ENCODE results near the gene GPANK1. TPM values are rescaled to one million over a fixed set of nuclear protein-coding genes. Genes with fewer than 3 reads are reported as not detected.
A peak's percentile ranks its signal among the peaks of the same experiment; 100 is the strongest.

GPANK1 gene
- total RNA-seq, 1 donor: 23.9 TPM

DNA sequence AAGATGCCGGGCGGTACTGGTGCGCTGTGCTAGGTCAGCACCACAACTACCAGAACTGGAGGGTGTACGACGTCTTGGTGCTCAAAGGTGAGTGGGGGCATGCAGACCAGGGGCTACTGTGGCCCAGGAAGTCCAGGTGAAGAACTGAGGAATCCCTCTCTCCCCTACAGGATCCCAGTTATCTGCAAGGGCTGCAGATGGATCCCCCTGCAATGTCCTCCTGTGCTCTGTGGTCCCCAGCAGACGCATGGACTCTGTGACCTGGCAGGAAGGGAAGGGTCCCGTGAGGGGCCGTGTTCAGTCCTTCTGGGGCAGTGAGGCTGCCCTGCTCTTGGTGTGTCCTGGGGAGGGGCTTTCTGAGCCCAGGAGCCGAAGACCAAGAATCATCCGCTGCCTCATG, 42.9 kb upstream of the GPANK1 start:
- Histone ChIP-seq H3K9me3 (ENCODE audit: low read depth, low read length) (no peaks in the 10 kb centered on the region), H3K36me3 (ENCODE audit: insufficient read depth, low read length) (no peaks in the 10 kb centered on the region)
- peak; percentile 60 for DNase-seq (ENCODE audit: insufficient read length, low spot score, missing footprints)

GRCh38 chr6:31706599-31706998, 41.8 kb upstream of the GPANK1 start, which contains the start of gene LY6G6F:
Gene LY6G6F, plus strand, starts transcription at chr6:31706866. Its CDS starts 41 bp downstream, at chr6:31706907.
- Histone ChIP-seq H3K4me1 (ENCODE audit: insufficient read depth, low read length) (peaks cover 8% of the 10 kb centered on the region), H4K20me1 (ENCODE audit: insufficient read depth, low read length) (peaks cover 4% of the 10 kb centered on the region), H3K27me3 (ENCODE audit: insufficient read depth, low read length) (no peaks in the 10 kb centered on the region), H2AFZ (ENCODE audit: low read length) (no peak within 1 kb of the TSS), H3K36me3 (ENCODE audit: insufficient read depth, low read length) (no peaks in the 10 kb centered on the region), H3K9me3 (ENCODE audit: low read depth, low read length) (no peaks in the 10 kb centered on the region), H3K4me2 (ENCODE audit: insufficient read depth, low read length) (no peak within 1 kb of the TSS), H3K4me3 (ENCODE audit: insufficient read depth, low read length) (no peak within 1 kb of the TSS), H3K79me2 (ENCODE audit: insufficient read depth, low read length) (peaks cover 13% of the 10 kb centered on the region), H3K27ac (ENCODE audit: low read depth, low read length) (no peak within 1 kb of the TSS)
- TF ChIP-seq, protein P1, sequence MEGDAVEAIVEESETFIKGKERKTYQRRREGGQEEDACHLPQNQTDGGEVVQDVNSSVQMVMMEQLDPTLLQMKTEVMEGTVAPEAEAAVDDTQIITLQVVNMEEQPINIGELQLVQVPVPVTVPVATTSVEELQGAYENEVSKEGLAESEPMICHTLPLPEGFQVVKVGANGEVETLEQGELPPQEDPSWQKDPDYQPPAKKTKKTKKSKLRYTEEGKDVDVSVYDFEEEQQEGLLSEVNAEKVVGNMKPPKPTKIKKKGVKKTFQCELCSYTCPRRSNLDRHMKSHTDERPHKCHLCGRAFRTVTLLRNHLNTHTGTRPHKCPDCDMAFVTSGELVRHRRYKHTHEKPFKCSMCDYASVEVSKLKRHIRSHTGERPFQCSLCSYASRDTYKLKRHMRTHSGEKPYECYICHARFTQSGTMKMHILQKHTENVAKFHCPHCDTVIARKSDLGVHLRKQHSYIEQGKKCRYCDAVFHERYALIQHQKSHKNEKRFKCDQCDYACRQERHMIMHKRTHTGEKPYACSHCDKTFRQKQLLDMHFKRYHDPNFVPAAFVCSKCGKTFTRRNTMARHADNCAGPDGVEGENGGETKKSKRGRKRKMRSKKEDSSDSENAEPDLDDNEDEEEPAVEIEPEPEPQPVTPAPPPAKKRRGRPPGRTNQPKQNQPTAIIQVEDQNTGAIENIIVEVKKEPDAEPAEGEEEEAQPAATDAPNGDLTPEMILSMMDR (IDR thresholded peaks at IDR 0.05; ENCODE audit: extremely low read depth, low read depth, low read length): no peak
- no peak for DNase-seq (ENCODE audit: insufficient read length, low spot score, missing footprints)

More for the DNA sequence above, 42.9 kb upstream of the GPANK1 start:
- Histone ChIP-seq H4K20me1 (ENCODE audit: insufficient read depth, low read length) (no peaks in the 10 kb centered on the region), H3K4me3 (ENCODE audit: insufficient read depth, low read length) (no peak overlapping the region), H3K79me2 (ENCODE audit: insufficient read depth, low read length) (peaks cover 2% of the 10 kb centered on the region), H3K4me2 (ENCODE audit: insufficient read depth, low read length) (no peak overlapping the region), H2AFZ (ENCODE audit: low read length) (no peak overlapping the region), H3K4me1 (ENCODE audit: insufficient read depth, low read length) (no peaks in the 10 kb centered on the region), H3K27ac (ENCODE audit: low read depth, low read length) (no peak overlapping the region), H3K27me3 (ENCODE audit: insufficient read depth, low read length) (peaks cover 6% of the 10 kb centered on the region)
- TF ChIP-seq, protein P1 (IDR thresholded peaks at IDR 0.05; ENCODE audit: extremely low read depth, low read depth, low read length): no peak

GRCh38 chr6:31705931-31706330, 41.1 kb upstream of the GPANK1 start:
- Histone ChIP-seq H3K79me2 (ENCODE audit: insufficient read depth, low read length) (peaks cover 19% of the 10 kb centered on the region), H3K4me1 (ENCODE audit: insufficient read depth, low read length) (peaks cover 10% of the 10 kb centered on the region), H3K4me3 (ENCODE audit: insufficient read depth, low read length) (no peak overlapping the region), H4K20me1 (ENCODE audit: insufficient read depth, low read length) (peaks cover 6% of the 10 kb centered on the region), H3K4me2 (ENCODE audit: insufficient read depth, low read length) (no peak overlapping the region), H3K27ac (ENCODE audit: low read depth, low read length) (no peak overlapping the region), H3K36me3 (ENCODE audit: insufficient read depth, low read length) (no peaks in the 10 kb centered on the region), H3K27me3 (ENCODE audit: insufficient read depth, low read length) (no peaks in the 10 kb centered on the region), H2AFZ (ENCODE audit: low read length) (no peak overlapping the region), H3K9me3 (ENCODE audit: low read depth, low read length) (no peaks in the 10 kb centered on the region)
- no peak for DNase-seq (ENCODE audit: insufficient read length, low spot score, missing footprints)
- TF ChIP-seq, protein P1 (IDR thresholded peaks at IDR 0.05; ENCODE audit: extremely low read depth, low read depth, low read length): no peak

DNA sequence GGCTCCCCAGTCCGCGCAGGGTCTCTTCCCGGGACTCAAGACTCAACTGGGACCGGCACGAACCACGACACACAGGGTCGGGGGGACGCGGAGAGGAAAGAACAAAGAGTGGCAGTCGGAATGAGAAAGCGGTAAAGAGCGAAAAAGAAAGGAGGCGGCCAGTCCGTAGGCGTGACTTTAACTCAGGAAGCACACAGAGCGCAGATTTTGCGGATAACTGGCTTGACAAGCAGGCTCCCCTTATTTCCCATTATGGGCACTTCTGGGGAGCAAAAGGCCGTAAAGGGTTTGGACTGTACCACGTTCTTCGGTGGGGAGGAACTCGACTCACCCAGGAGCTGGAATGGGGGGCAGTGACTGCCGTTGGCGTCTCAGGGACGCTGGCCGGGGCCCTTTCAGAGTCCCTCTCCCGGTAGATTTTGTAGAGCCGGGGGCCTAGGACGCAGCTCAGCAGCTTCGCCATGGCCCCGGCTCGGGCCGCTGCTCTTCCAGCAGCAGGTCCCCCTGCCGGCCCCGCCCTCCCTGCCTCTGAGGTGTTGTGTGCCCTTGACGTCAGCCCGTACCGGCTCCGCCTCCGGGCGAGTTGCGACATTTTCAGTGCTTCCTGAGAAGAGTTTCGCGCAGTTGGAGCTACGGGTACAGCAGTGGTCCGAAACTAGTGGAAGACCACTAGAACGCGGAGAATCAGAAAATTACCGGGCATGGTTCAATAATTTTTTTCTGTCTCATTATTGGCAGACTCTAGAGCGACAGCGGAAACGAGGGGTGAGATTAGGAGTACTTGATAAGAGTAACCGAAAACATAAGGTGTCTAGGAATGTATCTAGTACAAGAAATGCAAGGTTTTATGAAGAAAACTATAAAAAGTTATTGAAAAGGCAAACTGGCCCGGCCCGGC, 38.3 kb upstream of the GPANK1 start, which contains the start of gene ABHD16A:
Gene ABHD16A (minus strand): TSS at position 506 of the 898 bp plus-strand sequence. CDS start 43 bp downstream, at position 463.
- no peaks in the 10 kb centered on the region for H3K27me3 ChIP-seq (ENCODE audit: insufficient read depth, low read length)
- H3K9me3 ChIP-seq (ENCODE audit: low read depth, low read length): no peaks in the 10 kb centered on the region
- TF ChIP-seq, protein P1 (IDR thresholded peaks at IDR 0.05; ENCODE audit: extremely low read depth, low read depth, low read length): no peak

More for the DNA sequence above, 38.3 kb upstream of the GPANK1 start, which contains the start of gene ABHD16A:
- peak; percentile 99 for DNase-seq (ENCODE audit: insufficient read length, low spot score, missing footprints)
- peaks cover 9% of the 10 kb centered on the region for H4K20me1 ChIP-seq (ENCODE audit: insufficient read depth, low read length)
- H3K4me2 ChIP-seq (ENCODE audit: insufficient read depth, low read length): peak within 1 kb of the TSS; percentile 92
- H3K4me1 ChIP-seq (ENCODE audit: insufficient read depth, low read length): peaks cover 10% of the 10 kb centered on the region
- H3K36me3 ChIP-seq (ENCODE audit: insufficient read depth, low read length): peaks cover 13% of the 10 kb centered on the region
- peaks cover 39% of the 10 kb centered on the region for H3K79me2 ChIP-seq (ENCODE audit: insufficient read depth, low read length)
- peak within 1 kb of the TSS; percentile 96 for H2AFZ ChIP-seq (ENCODE audit: low read length)
- peak within 1 kb of the TSS; percentile 94 for H3K27ac ChIP-seq (ENCODE audit: low read depth, low read length)
- H3K4me3 ChIP-seq (ENCODE audit: insufficient read depth, low read length): peak within 1 kb of the TSS; percentile 88

All from osteoblast (primary cell).